ENCODE data around the gene CNNM4.

Gene CNNM4

DNA sequence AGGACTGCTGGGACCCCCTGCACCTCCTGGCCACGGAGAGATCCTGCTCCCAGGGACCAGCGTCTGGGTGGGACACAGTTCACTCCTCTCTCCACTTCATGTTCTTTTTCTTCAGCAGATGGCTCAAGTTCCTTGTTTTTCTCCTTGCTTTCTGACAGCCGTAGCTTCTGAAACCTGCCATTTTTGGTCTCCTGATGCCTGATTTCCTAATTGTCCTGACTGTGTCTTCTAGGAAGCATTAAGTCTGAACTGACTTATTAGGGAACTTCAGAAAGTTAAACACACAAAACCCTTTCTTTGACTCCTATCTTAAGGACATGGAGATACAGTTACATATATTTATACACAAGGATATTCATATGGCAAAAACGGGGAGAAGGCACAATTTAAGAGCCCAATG is 22.7 kb downstream of the CNNM4 start:
- Histone ChIP-seq H3K4me1 (ENCODE audit: insufficient read depth, poor library complexity, severe bottlenecking) (peaks cover 20% of the 10 kb centered on the region), H3K27me3 (ENCODE audit: insufficient read depth, poor library complexity, severe bottlenecking) (no peaks in the 10 kb centered on the region), H3K4me3 (ENCODE audit: severe bottlenecking) (no peak overlapping the region), H3K36me3 (ENCODE audit: low read depth) (no peaks in the 10 kb centered on the region), H3K27ac (ENCODE audit: poor library complexity, severe bottlenecking) (no peak overlapping the region), H3K9me3 (ENCODE audit: severe bottlenecking) (no peaks in the 10 kb centered on the region)
- DNase-seq (ENCODE audit: low spot score) = no peak
- TF ChIP-seq, protein P1, sequence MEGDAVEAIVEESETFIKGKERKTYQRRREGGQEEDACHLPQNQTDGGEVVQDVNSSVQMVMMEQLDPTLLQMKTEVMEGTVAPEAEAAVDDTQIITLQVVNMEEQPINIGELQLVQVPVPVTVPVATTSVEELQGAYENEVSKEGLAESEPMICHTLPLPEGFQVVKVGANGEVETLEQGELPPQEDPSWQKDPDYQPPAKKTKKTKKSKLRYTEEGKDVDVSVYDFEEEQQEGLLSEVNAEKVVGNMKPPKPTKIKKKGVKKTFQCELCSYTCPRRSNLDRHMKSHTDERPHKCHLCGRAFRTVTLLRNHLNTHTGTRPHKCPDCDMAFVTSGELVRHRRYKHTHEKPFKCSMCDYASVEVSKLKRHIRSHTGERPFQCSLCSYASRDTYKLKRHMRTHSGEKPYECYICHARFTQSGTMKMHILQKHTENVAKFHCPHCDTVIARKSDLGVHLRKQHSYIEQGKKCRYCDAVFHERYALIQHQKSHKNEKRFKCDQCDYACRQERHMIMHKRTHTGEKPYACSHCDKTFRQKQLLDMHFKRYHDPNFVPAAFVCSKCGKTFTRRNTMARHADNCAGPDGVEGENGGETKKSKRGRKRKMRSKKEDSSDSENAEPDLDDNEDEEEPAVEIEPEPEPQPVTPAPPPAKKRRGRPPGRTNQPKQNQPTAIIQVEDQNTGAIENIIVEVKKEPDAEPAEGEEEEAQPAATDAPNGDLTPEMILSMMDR (IDR thresholded peaks at IDR 0.05; ENCODE audit: poor library complexity, severe bottlenecking) = no peak
- no peak for ATAC-seq (ENCODE audit: low read depth)

DNA sequence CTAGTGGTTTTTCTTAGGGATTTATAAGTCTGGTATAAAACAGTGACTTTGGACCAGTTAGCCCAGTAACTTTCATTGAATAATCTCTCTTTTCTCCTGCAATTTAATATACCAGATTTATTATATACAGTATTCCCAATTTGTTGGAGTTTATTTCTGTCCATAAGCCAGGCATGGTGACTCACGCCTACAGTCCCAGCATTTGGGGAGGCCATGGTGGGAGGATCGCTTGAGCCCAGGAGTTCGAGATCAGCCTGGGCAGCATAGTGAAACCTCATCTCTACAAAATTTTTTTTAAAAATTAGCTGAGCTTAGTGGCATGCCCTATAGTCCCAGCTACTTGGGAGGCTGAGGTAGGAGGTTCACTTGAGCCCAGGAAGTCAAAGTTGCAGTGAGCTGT is 26.7 kb downstream of the CNNM4 start:
- Histone ChIP-seq H3K9me3 (ENCODE audit: severe bottlenecking) (no peaks in the 10 kb centered on the region), H3K36me3 (ENCODE audit: low read depth) (no peaks in the 10 kb centered on the region), H3K27ac (ENCODE audit: poor library complexity, severe bottlenecking) (peak overlapping the region; percentile 67), H3K4me3 (ENCODE audit: severe bottlenecking) (no peak overlapping the region), H3K27me3 (ENCODE audit: insufficient read depth, poor library complexity, severe bottlenecking) (no peaks in the 10 kb centered on the region), H3K4me1 (ENCODE audit: insufficient read depth, poor library complexity, severe bottlenecking) (peaks cover 24% of the 10 kb centered on the region)
- DNase-seq (ENCODE audit: low spot score) (no peak), ATAC-seq (ENCODE audit: low read depth) (no peak)
- TF ChIP-seq, protein P1 (IDR thresholded peaks at IDR 0.05; ENCODE audit: poor library complexity, severe bottlenecking) = no peak

DNA sequence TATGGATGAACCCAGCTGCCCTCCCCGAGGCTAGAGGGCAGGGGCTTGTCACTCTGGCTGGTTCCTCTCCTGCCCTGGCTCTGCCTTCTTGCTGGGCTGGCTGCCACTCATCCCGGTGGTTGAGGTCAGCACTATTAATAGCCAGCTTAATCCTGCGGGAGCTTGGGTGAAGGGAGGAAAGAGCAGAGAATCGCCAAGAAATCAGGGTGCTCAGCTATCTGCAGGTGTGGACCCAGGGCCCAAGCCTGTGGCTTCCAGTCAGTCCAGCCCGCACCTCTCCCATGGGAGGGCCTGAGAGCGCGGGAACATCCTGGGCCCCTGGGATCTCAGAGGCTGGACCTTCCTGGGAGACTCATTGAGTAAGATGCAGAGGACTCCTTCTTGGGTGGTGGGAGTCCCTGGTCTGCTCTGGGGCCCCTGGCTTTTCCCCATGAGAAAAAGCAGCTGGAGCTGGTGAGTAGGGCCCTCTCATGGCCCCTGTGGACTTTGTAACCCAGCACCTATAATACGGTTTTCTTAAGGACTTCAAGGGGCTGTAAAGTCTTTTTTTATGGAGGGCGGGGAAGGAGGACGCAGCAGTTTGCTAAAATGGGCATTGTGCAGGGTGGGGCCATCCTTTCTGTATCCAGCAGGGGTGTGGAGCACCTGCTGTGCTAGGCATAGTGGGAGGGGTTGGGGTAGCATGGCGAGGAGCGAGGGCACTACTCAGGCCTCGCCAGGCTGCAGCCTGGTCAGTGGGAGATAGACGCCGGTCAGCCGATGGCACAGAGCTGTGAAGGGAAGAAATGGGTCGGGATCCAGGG is 27.9 kb downstream of the CNNM4 start:
- Histone ChIP-seq H3K36me3 (ENCODE audit: low read depth) (no peaks in the 10 kb centered on the region), H3K27ac (ENCODE audit: poor library complexity, severe bottlenecking) (peak overlapping the region; percentile 67), H3K4me3 (ENCODE audit: severe bottlenecking) (no peak overlapping the region), H3K27me3 (ENCODE audit: insufficient read depth, poor library complexity, severe bottlenecking) (no peaks in the 10 kb centered on the region), H3K9me3 (ENCODE audit: severe bottlenecking) (no peaks in the 10 kb centered on the region), H3K4me1 (ENCODE audit: insufficient read depth, poor library complexity, severe bottlenecking) (peaks cover 24% of the 10 kb centered on the region)
- DNase-seq (ENCODE audit: low spot score) (no peak), ATAC-seq (ENCODE audit: low read depth) (peak; percentile 54)
- TF ChIP-seq, protein P1 (IDR thresholded peaks at IDR 0.05; ENCODE audit: poor library complexity, severe bottlenecking) = no peak

DNA sequence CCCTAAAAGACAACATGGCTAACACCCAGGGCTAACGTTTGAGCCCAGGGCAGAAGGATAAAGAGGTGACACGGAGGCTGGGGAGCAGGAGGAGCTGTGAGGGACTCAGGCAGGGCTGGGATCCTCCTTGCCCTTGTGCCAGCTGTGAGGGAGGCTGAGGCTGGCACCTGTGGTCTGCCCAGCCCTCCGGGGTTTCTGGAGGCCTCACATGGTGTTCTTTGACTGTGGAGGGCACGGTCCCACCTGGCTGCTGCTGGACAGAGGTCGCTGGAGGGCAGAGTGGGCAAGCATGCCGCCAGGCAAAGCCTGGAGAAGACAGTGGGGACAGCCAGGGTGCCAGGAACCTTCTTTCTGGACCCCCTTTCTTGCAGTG is 28.5 kb downstream of the CNNM4 start:
- no peak for DNase-seq (ENCODE audit: low spot score)
- Histone ChIP-seq H3K27me3 (ENCODE audit: insufficient read depth, poor library complexity, severe bottlenecking) (no peaks in the 10 kb centered on the region), H3K36me3 (ENCODE audit: low read depth) (no peaks in the 10 kb centered on the region), H3K27ac (ENCODE audit: poor library complexity, severe bottlenecking) (no peak overlapping the region), H3K4me1 (ENCODE audit: insufficient read depth, poor library complexity, severe bottlenecking) (peaks cover 24% of the 10 kb centered on the region), H3K9me3 (ENCODE audit: severe bottlenecking) (no peaks in the 10 kb centered on the region), H3K4me3 (ENCODE audit: severe bottlenecking) (no peak overlapping the region)
- TF ChIP-seq, protein P1 (IDR thresholded peaks at IDR 0.05; ENCODE audit: poor library complexity, severe bottlenecking) = no peak
- no peak for ATAC-seq (ENCODE audit: low read depth)

All from RWPE2 (cell line).